Esophagus muscularis mucosa (tissue), 3 donors: ENCODE measurements around the gene LARP4B.

Source experiments
- POLR2A ChIP-seq: fragments of 450-650 bp; IDR thresholded peaks from one replicate; pipeline ENCODE4 v1.6.1; 2017; ENCODE audit warnings: antibody characterized with exemption, moderate library complexity, mild to moderate bottlenecking, low read depth
- TF ChIP-seq, protein P1 (sequence below), 3 experiments: fragments of 200-600 bp in 2 of 3; fragments of 450-650 bp in 1 of 3; sonication (generic) in 2 of 3; IDR thresholded peaks; one replicate each; pipeline ENCODE4 v1.5.1; 2017 to 2019; ENCODE audit warnings: antibody characterized with exemption in 3 of 3, mild to moderate bottlenecking in 2 of 3, moderate library complexity in 1 of 3

- TF ChIP-seq POLR2A: no peak
- TF ChIP-seq, protein P1, sequence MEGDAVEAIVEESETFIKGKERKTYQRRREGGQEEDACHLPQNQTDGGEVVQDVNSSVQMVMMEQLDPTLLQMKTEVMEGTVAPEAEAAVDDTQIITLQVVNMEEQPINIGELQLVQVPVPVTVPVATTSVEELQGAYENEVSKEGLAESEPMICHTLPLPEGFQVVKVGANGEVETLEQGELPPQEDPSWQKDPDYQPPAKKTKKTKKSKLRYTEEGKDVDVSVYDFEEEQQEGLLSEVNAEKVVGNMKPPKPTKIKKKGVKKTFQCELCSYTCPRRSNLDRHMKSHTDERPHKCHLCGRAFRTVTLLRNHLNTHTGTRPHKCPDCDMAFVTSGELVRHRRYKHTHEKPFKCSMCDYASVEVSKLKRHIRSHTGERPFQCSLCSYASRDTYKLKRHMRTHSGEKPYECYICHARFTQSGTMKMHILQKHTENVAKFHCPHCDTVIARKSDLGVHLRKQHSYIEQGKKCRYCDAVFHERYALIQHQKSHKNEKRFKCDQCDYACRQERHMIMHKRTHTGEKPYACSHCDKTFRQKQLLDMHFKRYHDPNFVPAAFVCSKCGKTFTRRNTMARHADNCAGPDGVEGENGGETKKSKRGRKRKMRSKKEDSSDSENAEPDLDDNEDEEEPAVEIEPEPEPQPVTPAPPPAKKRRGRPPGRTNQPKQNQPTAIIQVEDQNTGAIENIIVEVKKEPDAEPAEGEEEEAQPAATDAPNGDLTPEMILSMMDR (IDR thresholded peaks at IDR 0.05): no peak
Measured at GRCh38 chr10:980468-981093, 49.1 kb upstream of the LARP4B start.
